ENCODE results near the gene DHX16. TPM values are rescaled to one million over a fixed set of nuclear protein-coding genes. Genes with fewer than 3 reads are reported as not detected.
"Not testable (repeated sequence)": the region's sequence is repeated elsewhere in the genome, so short reads cannot be mapped to it uniquely, and the experiment has no call there.

DHX16 gene
- polyA plus RNA-seq (2013, experiment 1 of 2), result 25.9 TPM
- polyA plus RNA-seq (2013, experiment 2 of 2), result 26.6 TPM

DNA sequence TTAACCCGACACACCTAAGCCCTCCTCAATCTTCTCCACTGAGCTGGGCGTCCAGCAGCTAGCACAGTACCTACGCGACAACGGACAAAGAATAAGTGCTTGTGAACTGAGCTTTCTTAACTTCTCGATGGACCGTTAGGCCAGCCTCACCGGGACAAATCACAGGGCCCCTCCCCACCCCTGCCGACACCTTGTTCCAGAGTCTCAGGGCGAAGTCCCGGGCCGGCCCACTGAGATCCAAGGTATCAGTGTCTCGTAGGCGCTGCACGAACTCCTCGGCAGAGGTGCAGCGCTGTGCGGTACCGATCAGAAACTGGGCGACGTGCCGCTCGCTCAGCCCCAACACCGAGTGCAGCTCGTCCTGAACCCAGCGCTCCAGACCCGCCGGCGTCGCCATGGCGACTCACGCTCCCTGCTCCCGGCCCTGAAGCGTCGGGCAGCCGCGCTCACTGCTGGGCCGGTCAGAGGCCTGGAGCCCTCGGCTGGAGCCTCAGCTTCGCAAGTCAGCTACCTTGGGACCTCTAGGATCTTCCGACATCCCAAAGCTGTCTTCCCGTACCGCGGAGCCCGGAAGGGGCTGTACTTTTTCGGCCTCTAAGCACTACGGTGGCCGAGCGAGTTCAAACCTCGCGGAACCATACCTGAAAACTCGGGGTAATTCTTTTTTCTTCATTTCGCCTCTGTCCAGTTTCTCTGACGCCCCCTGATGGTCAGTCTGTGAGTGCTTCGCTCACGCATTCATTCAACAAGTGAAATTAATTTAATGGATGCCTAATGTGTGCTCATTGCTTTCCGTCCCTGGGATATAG is at the start of gene DHX16:
Gene DHX16, minus strand, starts transcription at position 562 of the 809 bp plus-strand sequence. Its CDS starts 165 bp downstream, at position 397.
- H3K9me3 ChIP-seq (ENCODE audit: insufficient read depth, low read depth, low read length), result no peaks in the 10 kb centered on the region
- peak within 1 kb of the TSS; percentile 72 for H3K27ac ChIP-seq (ENCODE audit: low read depth, low read length)
- WGBS, result under 1% methylated on average over 56 of the region's 57 CpGs
- peak within 1 kb of the TSS; percentile 99 for H3K4me3 ChIP-seq (ENCODE audit: low read length)
- no peaks in the 10 kb centered on the region for H3K27me3 ChIP-seq (ENCODE audit: insufficient read depth, low read length)
- H3K9ac ChIP-seq (ENCODE audit: low read depth, low read length), result peak within 1 kb of the TSS; percentile 82
- peaks cover 41% of the 10 kb centered on the region for H3K36me3 ChIP-seq (ENCODE audit: insufficient read depth, low read length)
- H3K4me1 ChIP-seq (ENCODE audit: insufficient read depth, low read length), result no peaks in the 10 kb centered on the region

DNA sequence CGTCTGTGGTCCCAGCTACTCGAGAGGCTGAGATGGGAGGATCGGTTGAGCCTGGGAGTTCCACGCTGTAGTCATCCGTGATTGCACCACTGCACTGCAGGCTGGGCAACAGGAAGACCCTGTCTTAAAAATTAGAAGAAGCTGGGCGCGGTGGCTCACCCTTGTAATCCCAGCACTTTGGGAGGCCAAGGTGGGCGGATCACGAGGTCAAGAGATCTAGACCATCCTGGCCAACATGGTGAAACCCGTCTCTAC is 49.1 kb upstream of the DHX16 start:
- not testable (repeated sequence) for H3K27me3 ChIP-seq (ENCODE audit: insufficient read depth, low read length); H3K4me1 ChIP-seq (ENCODE audit: insufficient read depth, low read length); H3K9me3 ChIP-seq (ENCODE audit: insufficient read depth, low read depth, low read length)
- peak overlapping the region; percentile 98 for H3K4me3 ChIP-seq (ENCODE audit: low read length)
- H3K27ac ChIP-seq (ENCODE audit: low read depth, low read length), result peak overlapping the region; percentile 99
- H3K36me3 ChIP-seq (ENCODE audit: insufficient read depth, low read length), result peaks cover 48% of the 10 kb centered on the region
- H3K9ac ChIP-seq (ENCODE audit: low read depth, low read length), result peak overlapping the region; percentile 100
- WGBS, result 3% methylated on average over 10 of the region's 10 CpGs

DNA sequence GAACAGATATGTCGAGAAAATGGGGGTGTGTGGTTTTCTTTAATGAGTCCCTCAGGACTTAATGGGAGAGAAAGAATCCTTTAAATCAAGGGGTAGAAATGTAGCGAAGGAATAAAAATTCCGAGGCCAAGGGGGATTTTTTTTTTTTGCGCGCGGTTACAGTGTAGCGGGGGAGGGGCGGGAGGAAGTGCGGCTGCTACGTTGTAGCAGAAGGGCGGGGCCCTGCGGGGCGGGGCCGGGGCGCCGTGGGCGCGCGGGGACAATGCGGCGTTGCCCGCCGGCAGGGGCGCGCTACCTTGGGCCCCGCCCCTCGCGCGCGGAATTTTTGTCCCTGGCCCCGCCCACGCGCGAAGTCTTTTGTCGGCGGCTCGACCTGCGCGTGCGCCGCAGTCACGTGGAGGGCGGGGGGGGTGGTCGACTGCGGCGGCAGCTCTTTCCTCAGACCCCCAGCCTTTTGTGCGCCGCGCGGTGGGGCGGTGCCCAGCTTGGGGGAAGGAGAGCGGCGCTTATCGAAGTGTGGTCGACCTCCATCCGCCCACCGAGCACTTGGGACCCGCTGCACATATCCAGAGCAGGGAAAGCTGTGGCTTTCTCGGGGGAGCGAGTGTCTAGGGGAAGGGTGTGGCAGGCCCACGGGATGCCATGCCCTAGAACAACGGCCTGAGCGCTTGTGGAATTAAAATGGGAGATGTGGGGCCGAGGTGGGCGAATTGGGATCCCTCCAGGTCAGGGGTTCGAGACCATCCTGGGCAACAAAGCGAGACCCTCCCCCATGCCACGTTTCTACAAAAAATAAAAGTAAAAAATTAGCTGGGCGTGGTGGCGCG is 48.6 kb upstream of the DHX16 start:
- H3K4me1 ChIP-seq (ENCODE audit: insufficient read depth, low read length), result peaks cover 8% of the 10 kb centered on the region; the same call in 1 of the 2 replicates
- H3K27ac ChIP-seq (ENCODE audit: low read depth, low read length), result peak overlapping the region; percentile 99
- under 1% methylated on average over 69 of the region's 71 CpGs for WGBS
- H3K4me3 ChIP-seq (ENCODE audit: low read length), result peak overlapping the region; percentile 98
- no peaks in the 10 kb centered on the region for H3K27me3 ChIP-seq (ENCODE audit: insufficient read depth, low read length)
- no peaks in the 10 kb centered on the region for H3K9me3 ChIP-seq (ENCODE audit: insufficient read depth, low read depth, low read length)
- peak overlapping the region; percentile 100 for H3K9ac ChIP-seq (ENCODE audit: low read depth, low read length)
- H3K36me3 ChIP-seq (ENCODE audit: insufficient read depth, low read length), result peaks cover 45% of the 10 kb centered on the region

DNA sequence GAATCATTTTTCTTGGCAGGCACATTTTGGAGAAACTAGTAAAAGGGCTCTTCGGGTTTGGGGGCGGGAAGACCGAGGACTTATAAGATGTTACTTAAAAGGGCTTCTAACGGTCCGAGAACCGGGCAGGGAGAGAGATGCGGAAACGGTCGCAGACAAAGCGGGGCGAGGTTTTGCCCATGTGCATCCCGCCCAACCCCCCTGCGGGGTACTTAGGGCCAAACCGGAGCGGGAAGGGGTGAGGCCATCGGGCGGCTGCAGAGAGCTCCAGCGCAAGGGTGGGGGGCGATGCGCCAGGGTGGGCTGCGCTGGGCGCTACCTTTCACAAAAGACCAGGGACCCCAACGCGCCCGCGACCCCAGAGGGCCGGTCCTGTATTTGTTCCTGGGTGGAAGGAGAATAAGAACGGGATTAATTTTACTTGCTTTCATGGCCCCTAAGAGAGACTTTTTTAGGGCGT is 48.0 kb upstream of the DHX16 start:
- under 1% methylated on average over 29 of the region's 29 CpGs for WGBS
- peak overlapping the region; percentile 98 for H3K4me3 ChIP-seq (ENCODE audit: low read length)
- H3K4me1 ChIP-seq (ENCODE audit: insufficient read depth, low read length), result peaks cover 8% of the 10 kb centered on the region; the same call in 1 of the 2 replicates
- peak overlapping the region; percentile 100 for H3K9ac ChIP-seq (ENCODE audit: low read depth, low read length)
- peaks cover 42% of the 10 kb centered on the region for H3K36me3 ChIP-seq (ENCODE audit: insufficient read depth, low read length)
- H3K27ac ChIP-seq (ENCODE audit: low read depth, low read length), result peak overlapping the region; percentile 99
- no peaks in the 10 kb centered on the region for H3K27me3 ChIP-seq (ENCODE audit: insufficient read depth, low read length)
- H3K9me3 ChIP-seq (ENCODE audit: insufficient read depth, low read depth, low read length), result no peaks in the 10 kb centered on the region

DNA sequence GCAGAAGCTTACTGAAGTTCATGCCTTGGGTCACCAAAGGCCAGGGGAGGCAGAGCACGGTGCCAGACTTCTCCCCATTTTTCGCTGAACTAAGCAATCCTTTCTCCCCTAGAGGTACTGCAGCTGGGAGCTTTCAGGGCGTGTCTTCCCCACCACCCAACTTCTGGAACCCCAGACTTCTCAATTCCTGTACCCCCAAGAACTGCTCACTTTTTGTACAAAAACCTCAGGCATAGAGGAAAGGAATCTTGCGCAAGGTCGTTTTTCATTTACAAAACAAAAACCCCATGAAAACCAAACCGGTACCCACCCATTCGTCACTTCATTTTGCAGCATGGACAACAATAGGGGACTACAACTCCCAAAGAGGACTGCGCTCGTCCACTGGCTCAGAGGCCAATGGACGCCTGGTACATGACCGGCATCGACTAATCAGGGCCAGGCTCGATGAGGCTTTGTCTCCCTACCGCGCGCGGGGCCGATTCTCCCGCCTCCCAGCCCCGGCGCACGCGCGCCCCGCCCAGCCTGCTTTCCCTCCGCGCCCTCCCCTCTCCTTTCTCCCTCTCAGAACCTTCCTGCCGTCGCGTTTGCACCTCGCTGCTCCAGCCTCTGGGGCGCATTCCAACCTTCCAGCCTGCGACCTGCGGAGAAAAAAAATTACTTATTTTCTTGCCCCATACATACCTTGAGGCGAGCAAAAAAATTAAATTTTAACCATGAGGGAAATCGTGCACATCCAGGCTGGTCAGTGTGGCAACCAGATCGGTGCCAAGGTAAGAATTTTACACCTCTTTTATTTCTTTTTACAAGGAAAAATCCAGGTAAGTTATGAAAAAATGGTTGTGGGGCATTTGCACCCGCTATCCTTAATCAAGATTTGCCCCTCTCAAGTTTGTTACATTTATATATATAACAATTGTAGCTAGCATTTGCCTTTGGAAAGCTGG is 47.3 kb upstream of the DHX16 start, which contains the start of gene TUBB:
Gene TUBB, plus strand, starts transcription at position 562 of the 947 bp plus-strand sequence. Its CDS starts 155 bp downstream, at position 717.
- Histone ChIP-seq H3K9me3 (ENCODE audit: insufficient read depth, low read depth, low read length) (no peaks in the 10 kb centered on the region), H3K36me3 (ENCODE audit: insufficient read depth, low read length) (peaks cover 36% of the 10 kb centered on the region), H3K4me3 (ENCODE audit: low read length) (peak within 1 kb of the TSS; percentile 98), H3K27me3 (ENCODE audit: insufficient read depth, low read length) (no peaks in the 10 kb centered on the region), H3K27ac (ENCODE audit: low read depth, low read length) (peak within 1 kb of the TSS; percentile 99), H3K4me1 (ENCODE audit: insufficient read depth, low read length) (peaks cover 8% of the 10 kb centered on the region; the same call in 1 of the 2 replicates), H3K9ac (ENCODE audit: low read depth, low read length) (peak within 1 kb of the TSS; percentile 100)
- under 1% methylated on average over 37 of the region's 38 CpGs for WGBS

DNA sequence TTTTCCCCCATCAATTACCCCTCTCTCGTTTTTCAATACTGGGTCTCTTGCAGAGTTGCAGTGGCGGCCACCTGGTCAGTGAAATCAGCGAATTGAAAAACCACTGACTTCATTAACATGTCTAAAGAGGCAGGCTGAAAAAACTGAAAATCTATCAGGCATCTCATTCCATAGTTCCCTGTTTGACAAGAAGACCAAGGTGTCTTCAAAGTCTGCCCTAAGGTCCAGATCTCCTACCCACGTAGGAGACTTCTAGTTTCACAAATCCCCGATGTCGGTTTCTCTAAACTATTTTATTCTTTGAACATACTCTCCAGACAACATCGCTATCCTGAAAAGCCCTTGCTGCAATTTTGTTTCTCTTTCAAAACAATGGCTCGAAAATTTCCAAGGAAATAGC is 46.5 kb upstream of the DHX16 start:
- H3K36me3 ChIP-seq (ENCODE audit: insufficient read depth, low read length), result peaks cover 36% of the 10 kb centered on the region
- H3K4me1 ChIP-seq (ENCODE audit: insufficient read depth, low read length), result peaks cover 8% of the 10 kb centered on the region; the same call in 1 of the 2 replicates
- H3K9me3 ChIP-seq (ENCODE audit: insufficient read depth, low read depth, low read length), result no peaks in the 10 kb centered on the region
- no peaks in the 10 kb centered on the region for H3K27me3 ChIP-seq (ENCODE audit: insufficient read depth, low read length)
- peak overlapping the region; percentile 100 for H3K9ac ChIP-seq (ENCODE audit: low read depth, low read length)
- WGBS, result 5% methylated on average over 8 of the region's 8 CpGs
- peak overlapping the region; percentile 90 for H3K27ac ChIP-seq (ENCODE audit: low read depth, low read length)
- peak overlapping the region; percentile 98 for H3K4me3 ChIP-seq (ENCODE audit: low read length)

DNA sequence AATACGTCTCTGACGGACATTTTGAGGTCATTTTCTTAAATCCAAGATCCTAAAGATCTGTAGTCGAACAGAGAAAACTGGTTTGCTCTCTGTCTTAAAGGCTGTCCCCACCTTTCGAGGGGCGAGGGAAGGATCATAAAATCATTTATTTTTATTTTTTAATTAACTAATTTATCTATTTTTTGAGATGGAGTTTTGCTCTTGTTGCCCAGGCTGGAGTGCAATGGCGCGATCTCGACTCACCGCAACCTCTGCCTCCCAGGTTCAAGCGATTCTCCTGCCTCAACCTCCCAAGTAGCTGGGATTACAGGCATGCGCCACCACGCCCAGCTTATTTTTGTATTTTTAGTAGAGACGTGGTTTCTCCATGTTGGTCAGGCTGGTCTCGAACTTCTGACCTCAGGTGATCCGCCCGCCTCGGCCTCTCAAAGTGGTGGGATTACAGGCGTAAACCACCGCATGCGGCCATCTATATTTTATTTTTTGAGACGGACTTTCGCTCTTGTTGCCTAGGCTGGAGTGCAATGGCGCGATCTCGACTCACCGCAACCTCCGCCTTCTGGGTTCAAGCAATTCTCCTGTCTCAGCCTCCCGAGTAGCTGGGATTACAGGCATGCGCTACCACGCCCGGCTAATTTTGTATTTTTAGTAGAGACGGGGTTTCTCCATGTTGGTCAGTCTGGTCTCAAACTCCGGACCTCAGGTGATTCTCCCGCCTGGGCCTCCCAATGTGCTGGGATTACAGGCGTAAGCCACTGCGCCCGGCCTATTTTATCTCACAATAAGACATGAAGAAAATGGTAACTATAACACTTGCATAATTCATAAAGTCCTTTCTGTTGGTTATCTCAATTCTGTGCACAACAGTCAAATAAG is 45.3 kb upstream of the DHX16 start:
- Histone ChIP-seq H3K9ac (ENCODE audit: low read depth, low read length) (peak overlapping the region; percentile 94), H3K27ac (ENCODE audit: low read depth, low read length) (peak overlapping the region; percentile 96), H3K36me3 (ENCODE audit: insufficient read depth, low read length) (peaks cover 36% of the 10 kb centered on the region), H3K4me3 (ENCODE audit: low read length) (peak overlapping the region; percentile 98)
- H3K4me1 ChIP-seq (ENCODE audit: insufficient read depth, low read length); H3K9me3 ChIP-seq (ENCODE audit: insufficient read depth, low read depth, low read length); H3K27me3 ChIP-seq (ENCODE audit: insufficient read depth, low read length): not testable (repeated sequence)
- 88% methylated on average over 35 of the region's 37 CpGs for WGBS

DNA sequence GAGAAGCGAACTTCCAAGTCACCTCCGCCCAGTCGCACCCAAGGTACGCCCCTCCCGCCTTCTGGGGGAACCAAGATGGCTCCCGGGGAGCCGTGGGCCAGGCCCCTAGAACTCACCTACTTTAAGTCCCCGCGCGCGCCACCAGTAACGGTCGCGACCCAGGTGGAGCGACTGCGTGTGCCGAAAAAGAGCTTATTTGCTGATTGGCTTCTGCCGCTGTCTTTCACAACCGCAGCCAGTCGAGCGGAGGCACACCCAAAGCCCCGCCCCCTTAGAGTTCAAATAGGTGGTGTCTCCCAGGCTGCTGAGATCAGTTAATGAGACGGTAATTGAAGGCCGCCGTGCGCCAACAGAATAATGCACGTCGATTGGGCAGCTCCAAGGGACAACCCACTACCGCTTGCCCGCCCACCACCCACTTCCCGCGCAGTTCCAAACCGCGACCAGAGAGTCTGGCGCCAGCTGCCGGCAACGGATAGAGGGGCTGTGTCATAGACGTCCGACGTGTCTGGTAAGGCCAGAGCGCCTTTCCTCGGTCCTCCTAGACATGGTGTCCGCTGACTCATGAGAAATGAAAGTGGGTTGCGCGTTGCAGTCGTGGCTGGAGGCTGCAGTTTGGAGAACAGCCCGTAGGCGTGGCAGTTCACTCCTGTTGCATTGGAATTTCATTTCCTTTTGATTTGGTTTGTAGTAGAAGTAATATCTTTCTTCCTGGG is 44.5 kb upstream of the DHX16 start, which contains the start of gene MDC1:
Gene MDC1, minus strand, starts transcription at position 153 of the 716 bp plus-strand sequence. CDS start 2,106 bp downstream, outside the sequence.
- under 1% methylated on average over 48 of the region's 48 CpGs for WGBS
- H3K36me3 ChIP-seq (ENCODE audit: insufficient read depth, low read length), result peaks cover 36% of the 10 kb centered on the region
- no peaks in the 10 kb centered on the region for H3K9me3 ChIP-seq (ENCODE audit: insufficient read depth, low read depth, low read length)
- H3K4me3 ChIP-seq (ENCODE audit: low read length), result peak within 1 kb of the TSS; percentile 75
- H3K4me1 ChIP-seq (ENCODE audit: insufficient read depth, low read length), result peaks cover 4% of the 10 kb centered on the region; the same call in 1 of the 2 replicates
- H3K27ac ChIP-seq (ENCODE audit: low read depth, low read length), result peak within 1 kb of the TSS; percentile 96
- no peaks in the 10 kb centered on the region for H3K27me3 ChIP-seq (ENCODE audit: insufficient read depth, low read length)
- H3K9ac ChIP-seq (ENCODE audit: low read depth, low read length), result peak within 1 kb of the TSS; percentile 94

DNA sequence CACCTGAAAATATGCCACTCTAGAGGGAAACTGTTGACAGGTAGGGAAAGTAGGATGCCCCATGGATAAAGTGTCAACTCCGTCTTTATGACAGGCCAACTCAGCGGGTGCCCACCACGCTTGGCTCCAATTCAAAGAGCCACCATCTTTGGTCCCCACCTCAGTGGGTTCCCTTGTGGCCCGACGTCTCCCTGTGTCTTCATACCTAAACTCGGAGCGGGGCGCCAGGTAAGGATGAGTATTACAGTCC is 44.0 kb upstream of the DHX16 start:
- peak overlapping the region; percentile 75 for H3K4me3 ChIP-seq (ENCODE audit: low read length)
- H3K27me3 ChIP-seq (ENCODE audit: insufficient read depth, low read length), result no peaks in the 10 kb centered on the region
- WGBS, result 3% methylated on average over 8 of the region's 8 CpGs
- peak overlapping the region; percentile 96 for H3K27ac ChIP-seq (ENCODE audit: low read depth, low read length)
- peaks cover 38% of the 10 kb centered on the region for H3K36me3 ChIP-seq (ENCODE audit: insufficient read depth, low read length)
- H3K9me3 ChIP-seq (ENCODE audit: insufficient read depth, low read depth, low read length), result no peaks in the 10 kb centered on the region
- H3K4me1 ChIP-seq (ENCODE audit: insufficient read depth, low read length), result peaks cover 4% of the 10 kb centered on the region; the same call in 1 of the 2 replicates
- H3K9ac ChIP-seq (ENCODE audit: low read depth, low read length), result peak overlapping the region; percentile 81
